Prostate gland (tissue), 2 donors: ENCODE measurements around the gene ITPR2. TPM values are rescaled to one million over a fixed set of nuclear protein-coding genes. Genes with fewer than 3 reads are reported as not detected.

Experiments
- DNase-seq: peaks from one replicate; pipeline ENCODE4 v3.0.0-alpha.2; 2019; ENCODE audit warnings: low spot score
- H3K27ac ChIP-seq, 2 donors: fragments of 200-600 bp; sonication (generic); 2 replicates each; pipeline ENCODE4 v1.5.1; 2017 to 2019
- H3K27me3 ChIP-seq: fragments of 200-600 bp; sonication (generic); replicated peaks from 2 replicates; pipeline ENCODE4 v1.5.1; 2019; ENCODE audit not compliant: insufficient read depth
- H3K36me3 ChIP-seq, 2 donors: fragments of 200-600 bp; sonication (generic); 1 replicate in 1 of 2; 2 replicates in 1 of 2; pipeline versions ENCODE4 v1.5.1 to v1.8.1; 2017 to 2019
- H3K4me1 ChIP-seq: fragments of 200-600 bp; sonication (generic); replicated peaks from 2 replicates; pipeline ENCODE4 v1.5.1; 2019
- H3K4me3 ChIP-seq, 2 donors: fragments of 200-600 bp; sonication (generic); 2 replicates each; pipeline ENCODE4 v1.5.1; 2017 to 2019
- H3K9me3 ChIP-seq: fragments of 200-600 bp; sonication (generic); 2 replicates; pipeline ENCODE4 v1.5.1; 2017
- CTCF ChIP-seq, 4 experiments: fragments of 200-600 bp in 2 of 4; fragments of 450-650 bp in 2 of 4; sonication (generic) in 2 of 4; IDR thresholded peaks; 1 replicate in 3 of 4; 2 replicates in 1 of 4; pipeline ENCODE4 v1.5.1; 2016 to 2019; ENCODE audit warnings: antibody characterized with exemption in 4 of 4, mild to moderate bottlenecking in 2 of 4, moderate library complexity in 2 of 4
- POLR2A ChIP-seq: fragments of 450-650 bp; IDR thresholded peaks from one replicate; pipeline ENCODE4 v1.6.1; 2016; ENCODE audit warnings: antibody characterized with exemption, mild to moderate bottlenecking
- POLR2AphosphoS5 ChIP-seq: sonication (generic); formaldehyde crosslinking; IDR thresholded peaks from one replicate; pipeline ENCODE4 v1.6.1; 2017; ENCODE audit warnings: antibody characterized with exemption
- WGBS: methylation state at CpG from one replicate; pipeline ENCODE4 v1.1.5; 2018; 5-methylcytosine and 5-hydroxymethylcytosine counted together
- intact Hi-C: fragments of 100-400 bp; cut with DNase I; formaldehyde crosslinking; loops from one replicate; pipeline ENCODE4 v1.14.2; 2022
- total RNA-seq, 2 donors: library from RNA; depleted of rRNA; stranded (reverse); fragments of >200 nt; gene quantifications; one replicate each; pipeline ENCODE4 v1.1.0, GENCODE V29; 2016

The ITPR2 gene
- total RNA-seq, 2 donors from 2014 or later = 30.0 to 44.4 TPM

GRCh38 chr12:26396402-26396801, 436.6 kb downstream of the ITPR2 start:
- intact Hi-C loops = no loop called here
- no peak overlapping the region for H3K4me3 ChIP-seq
- TF ChIP-seq CTCF (IDR thresholded peaks at IDR 0.05) (no peak), POLR2AphosphoS5 (no peak), POLR2A (no peak)
- 93% methylated on average over 3 of the region's 3 CpGs for WGBS
- no peak overlapping the region for H3K27ac ChIP-seq
- DNase-seq = no peak
- H3K9me3 ChIP-seq = no peaks in the 10 kb centered on the region
- no peaks in the 10 kb centered on the region for H3K4me1 ChIP-seq
- no peaks in the 10 kb centered on the region for H3K27me3 ChIP-seq
- no peaks in the 10 kb centered on the region for H3K36me3 ChIP-seq

GRCh38 chr12:26389343-26389742, 443.7 kb downstream of the ITPR2 start:
- H3K4me1 ChIP-seq = no peaks in the 10 kb centered on the region
- no peak overlapping the region for H3K4me3 ChIP-seq
- no peaks in the 10 kb centered on the region for H3K27me3 ChIP-seq
- no peak for TF ChIP-seq CTCF (IDR thresholded peaks at IDR 0.05)
- no peak for TF ChIP-seq POLR2A
- TF ChIP-seq POLR2AphosphoS5 = no peak
- H3K9me3 ChIP-seq = no peaks in the 10 kb centered on the region
- no peaks in the 10 kb centered on the region for H3K36me3 ChIP-seq
- intact Hi-C loops = no loop called here
- 77% methylated on average over 1 of the region's 1 CpG for WGBS
- H3K27ac ChIP-seq = no peak overlapping the region
- no peak for DNase-seq

- TF ChIP-seq POLR2AphosphoS5 (no peak), POLR2A (no peak), CTCF (IDR thresholded peaks at IDR 0.05) (no peak)
- Histone ChIP-seq H3K36me3 (no peaks in the 10 kb centered on the region), H3K4me3 (no peak overlapping the region), H3K9me3 (no peaks in the 10 kb centered on the region), H3K27me3 (no peaks in the 10 kb centered on the region), H3K4me1 (no peaks in the 10 kb centered on the region), H3K27ac (no peak overlapping the region)
- intact Hi-C loops = no loop called here
- WGBS = 76% methylated on average over 1 of the region's 1 CpG
- DNase-seq = no peak
Measured at GRCh38 chr12:26384536-26384935, 448.5 kb downstream of the ITPR2 start.

GRCh38 chr12:26383041-26383440, 450.0 kb downstream of the ITPR2 start:
- no peaks in the 10 kb centered on the region for H3K27me3 ChIP-seq
- WGBS = 97% methylated on average over 1 of the region's 1 CpG
- no peaks in the 10 kb centered on the region for H3K9me3 ChIP-seq
- intact Hi-C loops = no loop called here
- DNase-seq = no peak
- TF ChIP-seq POLR2A = no peak
- no peak for TF ChIP-seq POLR2AphosphoS5
- TF ChIP-seq CTCF (IDR thresholded peaks at IDR 0.05) = no peak
- no peak overlapping the region for H3K27ac ChIP-seq
- no peak overlapping the region for H3K4me3 ChIP-seq
- no peaks in the 10 kb centered on the region for H3K36me3 ChIP-seq
- no peaks in the 10 kb centered on the region for H3K4me1 ChIP-seq

- H3K4me3 ChIP-seq = no peak overlapping the region
- intact Hi-C loops = no loop called here
- 58% methylated on average over 1 of the region's 1 CpG for WGBS
- TF ChIP-seq POLR2A (no peak), POLR2AphosphoS5 (no peak), CTCF (IDR thresholded peaks at IDR 0.05) (no peak)
- no peak for DNase-seq
- no peaks in the 10 kb centered on the region for H3K4me1 ChIP-seq
- no peak overlapping the region for H3K27ac ChIP-seq
- H3K36me3 ChIP-seq = no peaks in the 10 kb centered on the region
- H3K9me3 ChIP-seq = no peaks in the 10 kb centered on the region
- no peaks in the 10 kb centered on the region for H3K27me3 ChIP-seq
Measured at GRCh38 chr12:26380897-26381296, 452.1 kb downstream of the ITPR2 start.
